CD4-positive, alpha-beta T cell treated with Interferon gamma for 1 hour (primary cell): ENCODE results near the gene SLC27A1.
A peak's percentile ranks its signal among the peaks of the same experiment; 100 is the strongest.
"Not testable (repeated sequence)": the region's sequence is repeated elsewhere in the genome, so short reads cannot be mapped to it uniquely, and the experiment has no call there.

Experiments used
- DNase-seq: peaks from one replicate; pipeline ENCODE4 v3.0.0-alpha.2; 2020

The SLC27A1 gene

DNA sequence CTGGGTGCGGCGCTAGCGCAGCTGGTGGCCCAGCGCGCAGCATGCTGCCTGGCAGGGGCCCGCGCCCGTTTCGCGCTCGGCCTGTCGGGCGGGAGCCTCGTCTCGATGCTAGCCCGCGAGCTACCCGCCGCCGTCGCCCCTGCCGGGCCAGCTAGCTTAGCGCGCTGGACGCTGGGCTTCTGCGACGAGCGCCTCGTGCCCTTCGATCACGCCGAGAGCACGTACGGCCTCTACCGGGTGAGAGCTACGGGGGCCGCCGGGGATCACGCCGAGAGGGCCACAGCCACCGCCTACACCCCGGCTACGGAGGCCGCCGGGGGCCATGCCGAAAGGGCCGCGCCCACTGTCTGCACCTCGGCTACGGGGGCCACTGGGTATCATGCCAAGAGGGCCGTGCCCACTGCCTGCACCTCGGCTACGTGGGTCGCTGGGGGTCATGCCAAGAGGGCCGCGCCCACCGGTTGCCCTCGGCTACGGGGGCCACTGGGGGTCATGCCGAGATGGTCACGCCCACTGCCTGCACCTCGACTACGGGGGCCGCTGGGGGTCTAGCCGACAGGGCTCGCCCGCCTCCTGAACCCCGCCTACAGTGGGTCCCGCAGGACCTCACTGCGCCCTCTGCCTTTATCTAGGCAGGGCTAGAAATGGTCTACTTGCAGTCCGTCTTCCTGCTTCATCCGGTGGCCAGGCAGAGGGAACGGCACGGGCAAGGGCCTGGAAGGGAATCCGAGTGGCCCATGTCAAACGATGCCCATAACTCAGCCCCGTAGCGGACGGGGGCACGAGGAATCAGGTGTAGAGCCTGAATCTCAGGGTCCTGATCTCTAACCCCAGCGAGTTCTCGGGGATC lies 41.6 kb downstream of the SLC27A1 start:
- peak; percentile 91 for DNase-seq

DNA sequence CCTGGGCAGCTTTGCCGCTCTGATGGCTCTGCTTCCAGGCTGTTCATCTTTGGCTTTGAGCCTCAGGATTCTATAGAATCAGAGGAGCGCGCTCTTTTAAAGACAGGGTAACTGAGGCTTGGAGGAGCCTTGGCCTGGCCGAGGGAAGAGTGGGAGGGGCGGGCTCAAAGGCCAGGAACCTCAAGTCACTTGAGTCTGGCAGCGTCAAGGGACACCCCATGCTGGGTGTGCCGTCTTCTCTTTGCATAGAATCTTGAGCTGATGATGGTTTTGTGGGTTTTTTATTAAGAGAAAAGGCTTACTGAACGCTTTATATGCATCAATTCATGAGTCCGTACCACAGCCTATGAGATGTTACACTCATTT lies 42.2 kb downstream of the SLC27A1 start:
- no peak for DNase-seq

DNA sequence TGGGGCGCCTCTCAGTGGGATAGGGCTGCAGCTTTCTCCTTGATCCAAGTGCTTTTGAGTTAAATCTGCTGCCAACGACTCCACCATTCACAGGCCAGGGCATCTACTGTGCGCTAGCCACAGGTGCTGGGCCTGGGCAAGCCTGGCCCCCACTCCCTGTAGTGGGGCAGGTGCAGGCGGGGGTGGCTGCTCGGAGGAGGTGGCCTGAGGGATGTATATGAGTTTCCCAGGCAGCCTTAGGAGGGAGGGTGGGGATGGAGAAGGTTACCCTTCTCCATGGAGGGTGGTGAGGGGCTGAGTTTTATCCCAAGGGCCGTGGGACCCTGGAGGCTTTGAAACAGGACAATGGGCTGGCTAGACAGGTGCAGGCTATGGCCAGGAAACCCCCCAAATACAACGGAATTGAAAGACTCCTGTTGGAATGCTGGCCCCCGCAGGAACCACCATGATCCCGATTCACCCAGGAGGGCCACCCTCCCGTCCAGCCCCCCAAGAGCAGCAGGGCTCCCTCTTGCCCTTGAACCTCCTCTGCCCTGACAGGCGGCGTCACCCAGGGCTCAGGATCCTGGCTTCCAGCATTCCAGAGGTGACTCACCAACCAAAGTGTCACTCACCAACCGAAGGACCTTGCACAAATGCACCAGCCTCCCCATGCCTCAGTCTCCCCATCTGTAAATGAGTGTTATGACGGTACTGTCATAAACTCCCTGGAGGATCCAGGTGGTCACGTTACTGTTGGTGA lies 45.3 kb downstream of the SLC27A1 start:
- no peak for DNase-seq

DNA sequence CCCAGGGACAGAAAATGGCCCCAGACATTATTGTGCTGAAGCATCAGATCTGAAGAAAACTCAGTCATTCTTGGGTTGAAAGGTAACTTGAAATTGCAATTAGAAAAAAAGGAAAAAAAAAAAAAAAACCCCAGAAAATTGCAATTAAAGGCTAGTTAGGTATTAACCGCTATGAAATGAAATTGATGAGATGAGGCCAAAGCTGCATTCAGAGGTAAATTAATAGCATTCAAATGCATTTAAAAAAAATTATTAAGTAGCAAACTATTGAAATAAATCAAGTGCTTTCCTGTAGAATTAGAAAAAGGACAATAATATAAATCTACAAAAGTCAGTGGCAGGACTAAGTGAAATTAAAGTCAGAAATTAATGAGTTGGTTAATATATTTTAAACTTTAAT lies 47.6 kb downstream of the SLC27A1 start:
- DNase-seq = no peak

DNA sequence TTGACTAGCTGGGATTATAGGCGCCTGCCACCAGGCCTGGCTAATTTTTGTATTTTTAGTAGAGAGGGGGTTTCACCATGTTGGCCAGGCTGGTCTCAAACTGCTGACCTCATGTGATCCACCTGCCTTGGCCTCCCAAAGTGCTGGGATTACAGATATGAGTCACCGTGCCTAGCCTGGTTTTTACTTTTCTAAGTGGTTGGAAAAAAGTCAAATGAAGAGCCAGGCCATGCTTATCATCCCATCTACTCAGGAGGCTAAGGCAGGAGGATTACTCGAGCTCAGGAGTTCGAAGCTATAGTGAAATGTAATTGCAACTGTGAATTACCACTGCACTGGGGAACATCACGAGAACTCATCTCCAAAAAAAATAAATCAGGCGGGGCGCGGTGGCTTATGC lies 48.3 kb downstream of the SLC27A1 start:
- not testable (repeated sequence) for DNase-seq

DNA sequence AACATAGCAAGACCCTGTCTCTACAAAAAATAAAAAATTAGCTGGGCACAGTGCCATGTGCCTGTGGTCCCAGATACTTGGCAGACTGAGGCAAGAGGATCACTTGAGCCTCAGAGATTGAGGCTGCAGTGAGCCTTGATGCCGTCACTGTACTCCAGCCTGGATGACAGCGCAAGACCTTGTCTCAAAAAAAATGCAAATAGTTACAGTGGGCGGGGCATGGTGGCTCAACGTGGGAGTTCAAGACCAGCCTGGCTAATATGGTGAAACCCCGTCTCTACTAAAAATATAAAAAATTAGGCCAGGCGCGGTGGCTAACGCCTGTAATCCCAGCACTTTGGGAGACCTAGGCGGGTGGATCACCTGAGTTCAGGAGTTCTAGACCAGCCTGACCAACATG lies 49.6 kb downstream of the SLC27A1 start:
- no peak for DNase-seq

DNA sequence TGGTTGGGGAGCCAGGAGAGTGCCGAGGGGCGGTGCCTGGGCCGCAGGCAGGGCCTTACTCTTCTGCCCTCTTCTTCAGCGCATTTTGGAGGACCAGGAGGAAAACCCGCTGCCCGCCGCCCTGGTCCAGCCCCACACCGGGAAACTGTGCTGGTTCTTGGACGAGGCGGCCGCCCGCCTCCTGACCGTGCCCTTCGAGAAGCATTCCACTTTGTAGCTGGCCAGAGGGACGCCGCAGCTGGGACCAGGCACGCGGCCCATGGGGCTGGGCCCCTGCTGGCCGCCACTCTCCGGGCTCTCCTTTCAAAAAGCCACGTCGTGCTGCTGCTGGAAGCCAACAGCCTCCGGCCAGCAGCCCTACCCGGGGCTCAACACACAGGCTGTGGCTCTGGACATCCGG lies 50.5 kb downstream of the SLC27A1 start:
- DNase-seq = no peak

DNA sequence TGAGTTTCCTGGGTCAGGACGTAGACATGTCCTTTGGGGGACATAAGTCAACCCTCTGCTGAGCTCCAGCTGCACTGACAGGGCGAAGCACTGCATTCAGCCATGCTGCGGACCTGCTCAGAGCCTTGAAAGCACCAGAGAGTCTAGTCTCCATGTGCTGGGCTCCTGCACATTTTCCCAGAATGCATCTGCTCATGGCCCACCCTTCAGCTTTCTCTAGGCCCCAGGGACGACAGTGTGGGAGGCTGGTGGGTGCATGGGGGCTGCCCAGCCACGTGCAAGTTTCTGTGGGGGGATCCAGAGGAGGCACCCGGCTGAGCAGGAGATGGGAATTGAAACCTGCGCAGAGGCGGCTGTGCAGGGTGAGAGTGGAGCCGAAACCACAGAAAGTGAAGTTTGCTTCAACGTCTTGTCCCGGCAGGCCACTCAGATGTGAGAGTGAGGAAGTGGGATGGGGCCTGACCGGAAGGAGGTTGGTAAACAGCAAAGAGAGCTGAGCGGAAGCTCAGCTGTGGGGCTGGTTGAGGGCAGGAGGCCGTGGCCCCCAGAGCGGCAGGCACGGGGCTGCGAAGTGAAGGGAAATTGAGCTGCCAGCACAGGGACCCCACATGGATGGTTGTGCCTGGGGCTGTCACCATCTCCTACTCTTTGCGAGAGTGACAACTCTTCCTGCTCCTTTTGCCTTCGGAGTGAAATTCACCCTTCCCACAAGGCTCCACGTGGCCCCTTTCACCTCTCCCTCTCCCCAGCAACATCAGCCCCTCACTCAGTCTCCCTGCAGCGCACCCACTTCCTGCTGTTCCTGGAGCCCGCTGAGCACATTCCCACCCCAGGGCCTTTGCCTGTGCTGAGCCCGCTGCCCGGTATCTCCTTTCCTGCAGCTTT lies 52.9 kb downstream of the SLC27A1 start:
- peak; percentile 72 for DNase-seq

DNA sequence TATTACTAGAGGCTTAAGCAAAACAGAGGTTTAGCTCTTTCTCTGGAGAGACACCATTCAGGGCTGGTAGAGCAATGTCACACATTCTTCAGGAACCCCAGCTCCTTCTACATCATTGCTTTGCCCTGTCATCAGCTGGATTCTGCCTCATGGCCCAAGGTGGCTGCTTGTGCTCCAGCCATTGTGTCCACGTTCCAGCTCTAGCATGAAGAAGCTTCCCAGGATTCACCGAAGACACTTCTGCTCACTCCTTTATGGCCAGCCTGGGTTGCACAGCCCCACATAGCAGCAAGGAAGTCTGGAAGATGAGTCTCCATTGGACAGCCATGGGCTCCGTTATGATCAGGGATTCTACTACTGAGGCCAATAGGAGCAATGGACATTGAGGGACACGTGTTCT lies 54.3 kb downstream of the SLC27A1 start:
- DNase-seq = no peak

DNA sequence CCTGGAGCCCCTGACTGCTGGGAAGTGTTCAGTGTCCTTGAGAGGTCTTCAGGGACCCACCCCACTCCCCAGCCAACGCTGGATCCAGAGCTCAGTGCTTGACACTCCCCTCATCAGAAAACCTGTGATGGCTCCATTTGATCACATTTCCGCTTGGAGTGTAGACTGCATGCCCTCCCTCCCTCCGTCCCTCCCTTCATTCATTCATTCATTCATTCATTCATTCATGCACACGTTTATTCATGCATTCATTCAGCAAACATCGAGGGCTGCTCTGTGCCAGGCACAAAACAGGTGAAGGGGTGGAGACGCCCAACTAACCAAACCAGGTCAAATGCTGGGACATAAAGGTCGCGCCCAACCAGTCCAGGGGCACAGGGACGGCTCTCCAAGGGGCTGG lies 54.8 kb downstream of the SLC27A1 start:
- DNase-seq = no peak

DNA sequence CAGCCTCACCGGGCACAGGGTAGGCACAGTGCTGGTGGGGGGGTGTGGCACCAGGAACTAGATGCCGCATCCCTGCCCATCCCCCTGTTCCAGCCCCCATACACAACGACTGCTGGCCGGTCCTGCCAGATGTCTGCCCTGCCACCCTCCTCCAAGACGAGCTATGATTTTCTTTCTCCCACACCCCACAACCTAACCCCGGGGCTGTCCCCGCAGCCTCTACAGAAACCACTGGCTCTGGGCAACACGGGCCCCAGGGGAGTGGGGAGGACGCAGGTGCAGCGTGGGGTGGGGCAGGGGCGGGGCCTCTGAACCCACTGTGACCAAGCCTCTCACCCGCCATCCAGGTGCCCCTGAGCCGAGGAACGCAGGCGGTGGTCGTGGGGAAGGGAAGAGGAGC lies 56.6 kb downstream of the SLC27A1 start:
- peak; percentile 74 for DNase-seq

DNA sequence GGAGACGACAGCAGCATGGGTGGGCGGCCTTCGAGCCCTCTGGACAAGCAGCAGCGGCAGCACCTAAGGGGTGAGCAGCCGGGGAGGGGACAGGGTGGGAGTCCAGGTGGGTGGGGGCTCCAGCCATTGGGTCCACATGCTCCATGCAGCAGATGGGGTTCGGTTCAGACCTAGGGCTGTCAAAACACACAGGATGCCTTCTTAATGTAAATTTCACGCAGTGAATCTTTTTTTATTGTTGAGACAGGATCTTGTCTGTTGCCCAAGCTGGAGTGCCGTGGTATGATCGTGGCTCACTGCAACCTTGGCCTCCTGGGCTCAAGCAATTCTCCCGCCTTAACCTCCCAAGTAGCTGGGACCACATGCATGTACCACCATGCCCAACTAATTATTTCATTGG lies 57.0 kb downstream of the SLC27A1 start:
- no peak for DNase-seq

DNA sequence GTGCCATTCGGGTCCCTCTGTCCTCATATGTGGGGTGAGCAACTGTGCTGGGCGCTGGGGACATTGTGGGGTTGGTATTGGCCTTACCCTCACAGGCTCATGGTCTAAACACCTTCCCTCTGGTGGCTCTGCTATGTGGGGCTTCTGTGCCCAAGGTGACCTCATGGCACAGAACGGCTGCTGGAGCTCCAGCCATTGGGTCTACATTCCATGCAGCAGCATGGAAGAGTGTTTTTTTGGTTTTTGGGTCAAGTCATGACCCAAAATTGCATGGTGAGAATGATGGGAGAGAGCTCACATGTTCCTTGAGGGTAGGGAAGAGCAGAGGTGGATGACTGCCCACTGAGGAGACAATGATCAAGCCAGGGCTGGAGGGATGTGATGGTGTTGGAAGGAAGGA lies 58.3 kb downstream of the SLC27A1 start:
- DNase-seq = no peak

DNA sequence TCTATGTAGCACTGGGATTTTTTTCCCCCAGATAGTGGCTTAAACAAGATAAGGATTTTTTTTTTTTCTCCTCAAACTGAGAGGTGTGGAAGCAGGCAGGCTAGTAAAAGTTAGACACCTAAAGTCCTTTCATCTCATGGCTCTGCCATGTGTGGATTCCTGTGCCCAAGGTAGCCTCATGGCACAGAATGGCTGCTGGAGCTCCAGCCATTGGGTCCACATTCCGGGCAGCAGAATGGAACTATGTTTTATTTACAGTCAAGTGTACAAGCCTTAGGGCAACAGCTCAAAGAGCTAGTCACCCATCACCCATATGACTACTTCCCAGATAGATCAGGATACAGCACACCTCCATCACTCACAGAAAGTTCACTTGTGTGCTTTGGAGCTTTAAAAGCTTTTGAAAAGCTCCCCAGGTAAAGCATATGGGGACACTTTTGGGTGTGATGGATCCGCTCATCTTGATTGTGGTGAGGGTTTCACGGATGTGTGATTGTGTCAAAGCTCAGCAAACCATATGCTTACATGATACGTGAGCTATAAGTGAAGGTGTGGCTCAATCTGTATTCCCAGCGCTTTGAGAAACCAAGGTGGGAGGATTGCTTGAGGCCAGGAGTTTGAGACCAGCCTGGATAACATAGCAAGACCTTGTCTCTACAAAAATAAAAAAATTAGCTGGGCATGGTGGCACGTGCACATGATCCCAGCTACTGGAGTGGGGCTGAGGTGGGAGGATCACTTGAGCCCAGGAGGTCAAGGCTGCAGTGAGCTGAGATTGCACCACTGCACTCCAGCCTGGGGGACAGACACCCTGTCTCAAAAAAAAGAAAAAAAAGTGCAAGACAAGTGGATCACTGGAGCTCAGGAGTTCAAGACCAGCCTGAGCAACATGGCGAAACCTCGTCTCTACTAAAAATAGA lies 59.2 kb downstream of the SLC27A1 start:
- no peak for DNase-seq

DNA sequence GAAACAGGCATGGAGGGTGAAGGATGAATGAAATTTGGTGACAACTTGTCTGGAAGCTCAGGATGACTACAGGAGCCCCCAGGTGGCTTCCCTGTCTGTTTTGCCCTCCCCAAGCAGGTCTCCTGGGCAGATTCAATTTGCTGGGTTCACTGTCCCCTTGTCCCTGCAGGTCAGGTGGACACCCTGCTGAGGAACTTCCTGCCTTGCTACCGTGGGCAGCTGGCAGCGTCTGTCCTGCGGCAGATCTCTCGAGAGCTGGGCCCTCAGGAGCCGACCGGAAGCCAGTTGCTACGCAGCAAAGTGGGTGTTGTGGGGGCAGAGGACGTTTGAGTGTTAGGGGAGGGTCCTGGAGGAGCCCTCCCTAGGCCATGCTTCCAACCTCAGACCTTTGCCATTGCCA lies 60.3 kb downstream of the SLC27A1 start:
- no peak for DNase-seq

DNA sequence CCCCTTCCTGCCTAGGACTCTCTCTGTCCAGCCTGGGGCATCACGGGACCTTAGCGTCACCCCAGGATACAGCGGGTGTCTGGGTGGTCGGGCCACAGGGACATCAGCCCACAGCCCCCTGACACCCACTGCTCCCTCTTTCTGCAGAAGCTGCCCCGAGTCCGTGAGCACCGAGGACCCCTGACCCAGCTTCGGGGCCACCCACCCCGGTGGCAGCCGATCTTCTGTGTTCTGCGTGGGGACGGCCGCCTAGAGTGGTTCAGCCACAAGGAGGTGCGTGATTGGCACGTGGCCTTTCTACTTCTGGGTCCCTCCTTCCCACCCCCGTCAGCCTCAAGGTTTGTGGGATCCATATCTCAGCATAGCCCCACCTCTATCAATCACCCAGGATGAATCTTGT lies 61.8 kb downstream of the SLC27A1 start:
- DNase-seq = no peak

DNA sequence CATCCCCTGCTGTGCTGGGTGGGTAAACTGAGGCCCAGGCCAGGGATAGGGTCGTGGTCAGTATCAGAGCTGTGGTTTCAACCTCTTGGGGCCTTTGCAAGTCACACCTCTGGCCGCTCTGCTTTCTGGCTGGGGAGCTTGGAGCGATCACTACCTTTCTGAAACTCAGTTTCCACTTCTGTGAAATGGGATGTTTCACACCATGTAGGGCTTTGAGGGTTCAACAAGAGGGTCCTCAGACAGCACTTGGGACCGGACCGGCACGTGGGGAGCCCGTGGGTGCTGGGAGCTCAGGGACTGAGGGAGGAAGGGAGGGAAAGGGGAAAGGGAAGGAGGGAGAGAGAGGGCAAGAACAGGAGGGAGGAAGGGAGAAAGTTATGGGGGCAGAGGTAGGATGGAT lies 62.2 kb downstream of the SLC27A1 start:
- no peak for DNase-seq

DNA sequence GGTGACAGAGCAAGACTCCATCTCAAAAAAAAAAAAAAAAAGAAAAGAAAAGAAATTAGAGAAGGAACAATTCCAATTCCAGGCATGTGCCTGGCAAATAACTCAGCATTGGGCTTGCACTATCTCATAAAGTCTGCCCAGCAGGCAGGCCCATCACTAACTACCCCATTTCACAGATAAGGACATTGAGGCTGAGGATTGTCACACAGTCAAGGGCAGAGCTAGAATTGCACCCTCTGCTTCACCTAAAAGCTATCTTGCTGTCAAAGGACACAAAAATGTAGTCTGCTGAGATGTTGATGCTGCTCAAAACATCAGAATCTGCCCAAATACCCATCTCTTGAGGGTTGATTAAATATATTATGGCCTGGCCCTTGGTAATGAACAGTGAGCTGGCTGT lies 64.4 kb downstream of the SLC27A1 start:
- DNase-seq = no peak

DNA sequence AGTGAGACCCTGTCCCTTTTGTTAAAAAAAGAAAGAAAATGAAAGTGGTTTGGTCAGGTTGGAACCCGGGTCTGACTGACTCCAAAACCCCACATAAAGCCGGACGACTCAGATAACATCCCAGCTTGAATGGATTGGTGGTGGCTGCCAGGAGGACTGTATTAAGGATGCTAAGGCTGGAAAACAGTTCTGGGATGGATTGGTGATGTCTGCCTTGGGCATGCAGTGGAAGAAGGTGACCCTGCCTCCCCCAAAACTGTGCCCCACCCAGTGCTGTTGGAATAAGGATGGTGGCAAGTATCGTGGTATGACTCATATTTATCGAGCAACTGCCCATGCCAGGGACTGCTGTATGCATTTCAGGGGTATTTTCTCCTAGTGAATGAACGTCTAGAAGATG lies 66.6 kb downstream of the SLC27A1 start:
- DNase-seq = no peak

DNA sequence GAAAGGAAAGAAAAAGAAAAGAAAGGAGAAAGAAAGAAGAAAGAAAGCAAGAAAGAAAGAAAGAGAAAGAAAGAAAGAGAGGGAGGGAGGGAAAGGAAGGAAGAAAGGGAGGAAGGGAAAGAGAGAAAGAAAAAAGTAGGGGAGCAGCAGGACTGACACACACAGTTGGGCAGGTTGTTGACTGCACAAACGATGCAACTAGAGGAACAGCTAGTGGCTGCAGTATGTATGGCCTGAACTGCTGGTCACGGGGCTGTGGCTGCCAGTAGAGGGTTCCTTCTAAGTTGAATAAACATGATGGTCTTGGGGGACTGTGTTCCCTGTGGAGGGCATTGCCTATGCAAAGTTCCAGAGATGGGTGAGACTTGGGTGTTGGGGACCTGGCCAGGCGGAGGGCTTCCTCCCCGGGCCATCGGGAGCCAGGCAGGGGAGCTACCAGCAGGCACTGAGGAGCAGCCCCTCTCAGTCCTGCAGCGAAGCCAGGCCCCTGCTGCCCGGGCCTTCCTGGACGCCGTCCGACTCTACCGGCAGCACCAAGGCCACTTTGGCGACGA lies 68.4 kb downstream of the SLC27A1 start:
- DNase-seq = no peak

DNA sequence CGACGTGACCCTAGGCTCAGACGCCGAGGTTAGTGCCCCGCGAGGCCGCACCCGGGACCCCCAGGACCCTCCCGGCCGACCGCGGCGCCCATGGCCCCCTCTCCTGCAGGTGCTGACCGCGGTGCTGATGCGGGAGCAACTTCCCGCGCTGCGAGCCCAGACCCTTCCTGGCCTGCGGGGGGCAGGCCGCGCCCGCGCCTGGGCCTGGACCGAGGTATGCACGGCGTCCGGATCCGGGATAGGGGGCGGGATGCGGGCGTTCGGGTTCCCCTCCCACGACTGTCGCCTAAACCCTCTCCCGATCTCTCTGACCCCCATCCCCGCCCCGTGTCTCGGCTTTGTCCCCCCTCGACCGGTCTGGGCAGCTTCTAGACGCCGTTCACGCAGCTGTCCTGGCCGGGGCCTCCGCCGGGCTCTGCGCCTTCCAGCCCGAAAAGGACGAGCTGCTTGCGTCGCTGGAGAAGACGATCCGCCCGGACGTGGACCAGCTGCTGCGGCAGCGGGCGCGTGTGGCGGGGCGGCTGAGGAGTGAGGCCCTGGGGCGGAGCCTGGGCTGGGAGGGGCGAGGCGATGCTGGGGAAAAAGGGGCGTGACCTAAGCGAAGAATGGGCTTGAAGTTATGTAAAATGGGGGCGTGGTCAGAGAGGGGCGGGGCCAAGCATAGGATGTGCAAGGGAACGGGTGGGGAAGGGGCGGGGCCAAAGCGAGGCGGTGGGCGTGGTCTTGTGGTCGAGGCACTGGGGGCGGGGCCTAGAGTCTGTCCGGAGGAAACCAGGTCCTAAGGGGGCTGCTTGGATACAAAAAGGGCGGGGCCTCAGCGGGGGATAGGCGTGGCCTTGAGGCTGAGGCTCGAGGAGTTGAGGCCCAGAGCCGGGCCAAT lies 69.2 kb downstream of the SLC27A1 start:
- DNase-seq = peak; percentile 97
